SK-N-SH treated with all-trans-retinoic acid at 6 μM for 48 hours (cell line): ENCODE results near the gene SAA2.

Source experiments
- ATAC-seq: fragments of 200-7000 bp; cut with Tn5 transposase; 3 replicates; pipeline ENCODE4 v1.9.1; 2020; ENCODE audit warnings: mild to moderate bottlenecking, moderate library complexity
- BACH2 ChIP-seq: fragments of 250-450 bp; sonication (Bioruptor Pico); IDR thresholded peaks from 2 replicates; pipeline ENCODE4 v1.9.0; 2021; ENCODE audit warnings: mild to moderate bottlenecking, borderline replicate concordance
- ESRRG ChIP-seq: fragments of 250-450 bp; sonication (Bioruptor Pico); IDR thresholded peaks from 2 replicates; pipeline ENCODE4 v1.6.1; 2021; ENCODE audit warnings: mild to moderate bottlenecking
- ISL1 ChIP-seq: fragments of 250-450 bp; sonication (Bioruptor Pico); IDR thresholded peaks from 2 replicates; pipeline ENCODE4 v2.1.2; 2022; ENCODE audit warnings: mild to moderate bottlenecking, moderate library complexity
- PPARA ChIP-seq: fragments of 250-450 bp; sonication (Bioruptor Pico); IDR thresholded peaks from 2 replicates; pipeline ENCODE4 v1.5.0; 2020; ENCODE audit warnings: mild to moderate bottlenecking, borderline replicate concordance
- RARB ChIP-seq: fragments of 250-450 bp; sonication (Bioruptor Pico); IDR thresholded peaks from 2 replicates; pipeline ENCODE4 v1.8.0; 2021; ENCODE audit warnings: mild to moderate bottlenecking, moderate library complexity
- TCF4 ChIP-seq: fragments of 250-450 bp; sonication (Bioruptor Pico); IDR thresholded peaks from 2 replicates; pipeline ENCODE4 v1.8.0; 2021; ENCODE audit warnings: mild to moderate bottlenecking, moderate library complexity, borderline replicate concordance
- TOX ChIP-seq: fragments of 250-450 bp; sonication (Bioruptor Pico); IDR thresholded peaks from 2 replicates; pipeline ENCODE4 v1.8.0; 2021; ENCODE audit warnings: mild to moderate bottlenecking, moderate library complexity, borderline replicate concordance
- ZC3H10 ChIP-seq: fragments of 250-450 bp; sonication (Bioruptor Pico); IDR thresholded peaks from 2 replicates; pipeline ENCODE4 v1.5.1; 2021; ENCODE audit warnings: mild to moderate bottlenecking, moderate library complexity
- ZFP3 ChIP-seq: fragments of 250-450 bp; sonication (Bioruptor Pico); IDR thresholded peaks from 2 replicates; pipeline ENCODE4 v1.5.0; 2020; ENCODE audit warnings: mild to moderate bottlenecking, moderate library complexity
- ZFP30 ChIP-seq: fragments of 450-650 bp; formaldehyde crosslinking; IDR thresholded peaks from 2 replicates; pipeline ENCODE4 v1.5.0; 2022; ENCODE audit warnings: mild to moderate bottlenecking, moderate library complexity
- ZNF565 ChIP-seq: fragments of 450-650 bp; formaldehyde crosslinking; conservative IDR thresholded peaks from 2 replicates; pipeline ENCODE4 v1.5.0; 2020; ENCODE audit warnings: low read depth, mild to moderate bottlenecking, moderate library complexity
- ZNF70 ChIP-seq: fragments of 450-650 bp; formaldehyde crosslinking; IDR thresholded peaks from 2 replicates; pipeline ENCODE4 v1.5.0; 2020; ENCODE audit warnings: mild to moderate bottlenecking, moderate library complexity
- TF ChIP-seq, protein P1 (sequence below): fragments of 250-450 bp; sonication (Bioruptor Pico); IDR thresholded peaks from 2 replicates; pipeline ENCODE4 v1.5.1; 2021; ENCODE audit warnings: mild to moderate bottlenecking, moderate library complexity
- TF ChIP-seq, protein P2 (sequence below): fragments of 250-450 bp; sonication (Bioruptor Pico); IDR thresholded peaks from 2 replicates; pipeline ENCODE4 v1.5.0; 2020; ENCODE audit warnings: mild to moderate bottlenecking, moderate library complexity
- TF ChIP-seq, protein P3 (sequence below): fragments of 250-450 bp; sonication (Bioruptor Pico); IDR thresholded peaks from 2 replicates; pipeline ENCODE4 v1.8.0; 2021; ENCODE audit warnings: low read depth, mild to moderate bottlenecking, moderate library complexity, borderline replicate concordance
- TF ChIP-seq, protein P4 (sequence below): fragments of 250-450 bp; sonication (Bioruptor Pico); IDR thresholded peaks from 2 replicates; pipeline ENCODE4 v1.8.0; 2020; ENCODE audit warnings: mild to moderate bottlenecking, moderate library complexity, borderline replicate concordance
- TF ChIP-seq, protein P5 (sequence below): fragments of 250-450 bp; sonication (Bioruptor Pico); IDR thresholded peaks from 2 replicates; pipeline ENCODE4 v1.5.1; 2020; ENCODE audit warnings: low read depth, mild to moderate bottlenecking, moderate library complexity

The SAA2 gene

DNA sequence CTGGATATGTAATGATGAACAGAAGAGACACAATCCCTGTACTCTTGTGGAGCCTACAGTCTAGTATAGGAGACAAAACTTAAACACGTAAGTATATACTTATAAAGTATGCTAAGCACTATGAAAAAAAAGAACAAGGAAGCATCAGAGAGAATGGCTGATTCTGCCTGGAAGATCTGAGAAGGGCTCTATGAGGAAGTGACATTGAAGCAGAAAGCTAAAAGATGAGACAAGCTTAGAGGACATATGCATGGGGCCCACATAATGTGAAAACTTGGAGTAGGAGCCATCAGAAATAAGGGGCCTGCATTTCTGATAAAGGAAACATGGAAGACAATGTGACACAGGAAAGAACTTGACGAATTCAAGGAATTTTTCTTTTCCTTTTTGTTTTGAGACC lies 34.2 kb upstream of the SAA2 start:
- no peak for ATAC-seq
- no peak for TF ChIP-seq ZFP3
- TF ChIP-seq, protein P1, sequence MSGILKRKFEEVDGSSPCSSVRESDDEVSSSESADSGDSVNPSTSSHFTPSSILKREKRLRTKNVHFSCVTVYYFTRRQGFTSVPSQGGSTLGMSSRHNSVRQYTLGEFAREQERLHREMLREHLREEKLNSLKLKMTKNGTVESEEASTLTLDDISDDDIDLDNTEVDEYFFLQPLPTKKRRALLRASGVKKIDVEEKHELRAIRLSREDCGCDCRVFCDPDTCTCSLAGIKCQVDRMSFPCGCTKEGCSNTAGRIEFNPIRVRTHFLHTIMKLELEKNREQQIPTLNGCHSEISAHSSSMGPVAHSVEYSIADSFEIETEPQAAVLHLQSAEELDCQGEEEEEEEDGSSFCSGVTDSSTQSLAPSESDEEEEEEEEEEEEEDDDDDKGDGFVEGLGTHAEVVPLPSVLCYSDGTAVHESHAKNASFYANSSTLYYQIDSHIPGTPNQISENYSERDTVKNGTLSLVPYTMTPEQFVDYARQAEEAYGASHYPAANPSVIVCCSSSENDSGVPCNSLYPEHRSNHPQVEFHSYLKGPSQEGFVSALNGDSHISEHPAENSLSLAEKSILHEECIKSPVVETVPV = no peak

DNA sequence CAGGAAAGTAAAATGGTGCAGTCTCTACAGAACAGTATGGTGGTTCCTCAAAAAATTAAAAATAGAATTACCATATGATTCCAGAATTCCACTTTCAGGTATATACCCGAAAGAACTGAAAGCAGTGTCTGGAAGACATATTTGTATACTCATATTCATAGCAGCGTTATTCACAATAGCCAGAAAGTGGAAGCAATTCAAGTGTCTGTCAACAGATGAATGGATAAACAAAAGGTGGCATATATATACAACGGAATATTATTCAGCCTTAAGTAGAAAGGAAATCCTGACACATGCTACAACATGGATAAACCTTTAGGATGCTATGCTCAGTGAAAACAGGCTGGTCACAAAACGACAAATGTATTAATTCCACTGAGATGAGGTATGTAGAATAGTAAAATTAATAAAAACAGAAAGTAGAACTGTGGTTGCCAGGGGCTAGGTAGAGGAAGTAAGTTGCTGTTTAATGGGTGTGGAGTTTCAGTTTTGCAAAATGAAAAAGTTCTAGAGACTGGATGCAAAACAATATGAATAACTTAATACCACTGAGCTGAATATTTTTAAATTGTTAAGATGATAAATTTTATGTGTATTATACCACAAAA lies 32.1 kb upstream of the SAA2 start:
- no peak for ATAC-seq
- TF ChIP-seq, protein P2, sequence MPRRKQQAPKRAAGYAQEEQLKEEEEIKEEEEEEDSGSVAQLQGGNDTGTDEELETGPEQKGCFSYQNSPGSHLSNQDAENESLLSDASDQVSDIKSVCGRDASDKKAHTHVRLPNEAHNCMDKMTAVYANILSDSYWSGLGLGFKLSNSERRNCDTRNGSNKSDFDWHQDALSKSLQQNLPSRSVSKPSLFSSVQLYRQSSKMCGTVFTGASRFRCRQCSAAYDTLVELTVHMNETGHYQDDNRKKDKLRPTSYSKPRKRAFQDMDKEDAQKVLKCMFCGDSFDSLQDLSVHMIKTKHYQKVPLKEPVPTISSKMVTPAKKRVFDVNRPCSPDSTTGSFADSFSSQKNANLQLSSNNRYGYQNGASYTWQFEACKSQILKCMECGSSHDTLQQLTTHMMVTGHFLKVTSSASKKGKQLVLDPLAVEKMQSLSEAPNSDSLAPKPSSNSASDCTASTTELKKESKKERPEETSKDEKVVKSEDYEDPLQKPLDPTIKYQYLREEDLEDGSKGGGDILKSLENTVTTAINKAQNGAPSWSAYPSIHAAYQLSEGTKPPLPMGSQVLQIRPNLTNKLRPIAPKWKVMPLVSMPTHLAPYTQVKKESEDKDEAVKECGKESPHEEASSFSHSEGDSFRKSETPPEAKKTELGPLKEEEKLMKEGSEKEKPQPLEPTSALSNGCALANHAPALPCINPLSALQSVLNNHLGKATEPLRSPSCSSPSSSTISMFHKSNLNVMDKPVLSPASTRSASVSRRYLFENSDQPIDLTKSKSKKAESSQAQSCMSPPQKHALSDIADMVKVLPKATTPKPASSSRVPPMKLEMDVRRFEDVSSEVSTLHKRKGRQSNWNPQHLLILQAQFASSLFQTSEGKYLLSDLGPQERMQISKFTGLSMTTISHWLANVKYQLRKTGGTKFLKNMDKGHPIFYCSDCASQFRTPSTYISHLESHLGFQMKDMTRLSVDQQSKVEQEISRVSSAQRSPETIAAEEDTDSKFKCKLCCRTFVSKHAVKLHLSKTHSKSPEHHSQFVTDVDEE = no peak
- TF ChIP-seq, protein P3, sequence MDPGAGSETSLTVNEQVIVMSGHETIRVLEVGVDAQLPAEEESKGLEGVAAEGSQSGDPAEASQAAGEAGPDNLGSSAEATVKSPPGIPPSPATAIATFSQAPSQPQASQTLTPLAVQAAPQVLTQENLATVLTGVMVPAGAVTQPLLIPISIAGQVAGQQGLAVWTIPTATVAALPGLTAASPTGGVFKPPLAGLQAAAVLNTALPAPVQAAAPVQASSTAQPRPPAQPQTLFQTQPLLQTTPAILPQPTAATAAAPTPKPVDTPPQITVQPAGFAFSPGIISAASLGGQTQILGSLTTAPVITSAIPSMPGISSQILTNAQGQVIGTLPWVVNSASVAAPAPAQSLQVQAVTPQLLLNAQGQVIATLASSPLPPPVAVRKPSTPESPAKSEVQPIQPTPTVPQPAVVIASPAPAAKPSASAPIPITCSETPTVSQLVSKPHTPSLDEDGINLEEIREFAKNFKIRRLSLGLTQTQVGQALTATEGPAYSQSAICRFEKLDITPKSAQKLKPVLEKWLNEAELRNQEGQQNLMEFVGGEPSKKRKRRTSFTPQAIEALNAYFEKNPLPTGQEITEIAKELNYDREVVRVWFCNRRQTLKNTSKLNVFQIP (CRISPR knock-in tag) = no peak
- TF ChIP-seq ZFP30 (CRISPR knock-in tag) (no peak), BACH2 (CRISPR knock-in tag) (no peak), ZNF70 (CRISPR knock-in tag) (no peak)

DNA sequence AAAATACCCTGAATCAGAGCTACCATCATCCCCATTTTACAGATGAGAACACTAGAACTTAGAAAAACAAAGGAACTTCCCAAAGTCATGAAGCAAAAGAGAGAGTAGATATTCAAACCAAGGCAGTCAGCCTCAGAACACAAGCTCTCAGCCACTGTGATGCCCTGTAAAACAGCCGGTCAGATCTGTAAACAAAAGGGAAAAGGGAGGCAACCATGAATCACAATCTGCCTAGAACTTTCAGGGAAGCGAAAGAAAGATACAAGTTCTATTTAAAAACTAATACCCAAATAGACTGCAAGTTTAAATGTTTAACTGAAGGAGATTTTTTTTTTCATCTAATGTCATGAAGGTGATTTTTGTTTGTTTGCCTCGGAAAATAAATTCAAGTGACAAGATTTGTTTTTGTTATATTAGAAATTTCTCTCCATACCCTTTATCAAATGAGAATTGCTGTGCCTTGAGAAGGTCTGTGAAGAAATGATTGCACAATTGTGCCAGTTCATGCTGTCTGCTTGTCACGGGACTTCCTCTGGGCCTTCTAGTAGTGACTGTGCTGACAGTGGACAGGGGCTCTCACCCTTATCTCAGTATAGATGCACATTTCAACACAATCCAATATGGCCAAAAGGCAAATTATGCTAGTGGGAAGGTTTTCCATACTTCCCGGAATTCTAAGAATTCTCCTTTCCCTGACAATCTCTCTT lies 29.2 kb upstream of the SAA2 start:
- TF ChIP-seq, protein P1 = no peak
- TF ChIP-seq, protein P4, sequence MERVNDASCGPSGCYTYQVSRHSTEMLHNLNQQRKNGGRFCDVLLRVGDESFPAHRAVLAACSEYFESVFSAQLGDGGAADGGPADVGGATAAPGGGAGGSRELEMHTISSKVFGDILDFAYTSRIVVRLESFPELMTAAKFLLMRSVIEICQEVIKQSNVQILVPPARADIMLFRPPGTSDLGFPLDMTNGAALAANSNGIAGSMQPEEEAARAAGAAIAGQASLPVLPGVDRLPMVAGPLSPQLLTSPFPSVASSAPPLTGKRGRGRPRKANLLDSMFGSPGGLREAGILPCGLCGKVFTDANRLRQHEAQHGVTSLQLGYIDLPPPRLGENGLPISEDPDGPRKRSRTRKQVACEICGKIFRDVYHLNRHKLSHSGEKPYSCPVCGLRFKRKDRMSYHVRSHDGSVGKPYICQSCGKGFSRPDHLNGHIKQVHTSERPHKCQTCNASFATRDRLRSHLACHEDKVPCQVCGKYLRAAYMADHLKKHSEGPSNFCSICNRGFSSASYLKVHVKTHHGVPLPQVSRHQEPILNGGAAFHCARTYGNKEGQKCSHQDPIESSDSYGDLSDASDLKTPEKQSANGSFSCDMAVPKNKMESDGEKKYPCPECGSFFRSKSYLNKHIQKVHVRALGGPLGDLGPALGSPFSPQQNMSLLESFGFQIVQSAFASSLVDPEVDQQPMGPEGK (CRISPR knock-in tag) = no peak
- TF ChIP-seq RARB (CRISPR knock-in tag) = no peak
- no peak for TF ChIP-seq ZNF70 (CRISPR knock-in tag)
- TF ChIP-seq ZC3H10 (CRISPR knock-in tag) = no peak
- no peak for TF ChIP-seq ZNF565 (CRISPR knock-in tag)
- TF ChIP-seq, protein P3 (CRISPR knock-in tag) = no peak
- no peak for TF ChIP-seq ZFP30 (CRISPR knock-in tag)
- TF ChIP-seq, protein P2 = no peak
- TF ChIP-seq ZFP3 = no peak
- TF ChIP-seq TCF4 (CRISPR knock-in tag) = no peak
- TF ChIP-seq, protein P5, sequence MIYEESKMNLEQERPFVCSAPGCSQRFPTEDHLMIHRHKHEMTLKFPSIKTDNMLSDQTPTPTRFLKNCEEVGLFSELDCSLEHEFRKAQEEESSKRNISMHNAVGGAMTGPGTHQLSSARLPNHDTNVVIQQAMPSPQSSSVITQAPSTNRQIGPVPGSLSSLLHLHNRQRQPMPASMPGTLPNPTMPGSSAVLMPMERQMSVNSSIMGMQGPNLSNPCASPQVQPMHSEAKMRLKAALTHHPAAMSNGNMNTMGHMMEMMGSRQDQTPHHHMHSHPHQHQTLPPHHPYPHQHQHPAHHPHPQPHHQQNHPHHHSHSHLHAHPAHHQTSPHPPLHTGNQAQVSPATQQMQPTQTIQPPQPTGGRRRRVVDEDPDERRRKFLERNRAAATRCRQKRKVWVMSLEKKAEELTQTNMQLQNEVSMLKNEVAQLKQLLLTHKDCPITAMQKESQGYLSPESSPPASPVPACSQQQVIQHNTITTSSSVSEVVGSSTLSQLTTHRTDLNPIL = no peak
- TF ChIP-seq ISL1 = no peak
- TF ChIP-seq ESRRG (CRISPR knock-in tag) = no peak
- TF ChIP-seq TOX = no peak
- no peak for TF ChIP-seq BACH2 (CRISPR knock-in tag)
- no peak for TF ChIP-seq PPARA
- ATAC-seq = no peak
